H9 (cell line): ENCODE results near the gene ERCC6L2. TPM values are rescaled to one million over a fixed set of nuclear protein-coding genes. Genes with fewer than 3 reads are reported as not detected.

Source experiments
- DNase-seq: peaks from one replicate; pipeline ENCODE4 v3.0.0-alpha.2; 2017
- H2AFZ ChIP-seq: one replicate; pipeline ENCODE4 v1.6.1; 2013; ENCODE audit warnings: mild to moderate bottlenecking, low read length, control low read depth, moderate library complexity
- H2AK5ac ChIP-seq: 2 replicates; pipeline ENCODE4 v1.6.1; 2013; ENCODE audit warnings: low read length, control low read depth, mixed read lengths; ENCODE audit not compliant: insufficient read length
- H2BK120ac ChIP-seq: one replicate; pipeline ENCODE4 v1.6.1; 2013; ENCODE audit warnings: low read depth, mild to moderate bottlenecking, low read length, control low read depth, inconsistent platforms; ENCODE audit not compliant: poor library complexity, severe bottlenecking
- H2BK12ac ChIP-seq: 2 replicates; pipeline ENCODE4 v1.6.1; 2013; ENCODE audit warnings: low read length, control low read depth, mixed read lengths, low read depth; ENCODE audit not compliant: insufficient read length
- H2BK15ac ChIP-seq: 2 replicates; pipeline ENCODE4 v1.6.1; 2013; ENCODE audit warnings: low read depth, low read length, control low read depth
- H2BK20ac ChIP-seq: one replicate; pipeline ENCODE4 v1.6.1; 2013; ENCODE audit warnings: low read depth, mild to moderate bottlenecking, low read length, control low read depth, inconsistent platforms; ENCODE audit not compliant: poor library complexity, severe bottlenecking
- H2BK5ac ChIP-seq: 2 replicates; pipeline ENCODE4 v1.6.1; 2013; ENCODE audit warnings: low read length, control low read depth, mixed read lengths; ENCODE audit not compliant: insufficient read length
- H3K14ac ChIP-seq: 2 replicates; pipeline ENCODE4 v1.6.1; 2013; ENCODE audit warnings: low read length, control low read depth; ENCODE audit not compliant: insufficient read depth
- H3K18ac ChIP-seq: 2 replicates; pipeline ENCODE4 v1.6.1; 2013; ENCODE audit warnings: low read depth, mild to moderate bottlenecking, mixed read lengths, low read length, control low read depth; ENCODE audit not compliant: insufficient read length
- H3K23ac ChIP-seq: 2 replicates; pipeline ENCODE4 v1.6.1; 2013; ENCODE audit warnings: low read length, control low read depth, mixed read lengths, low read depth; ENCODE audit not compliant: insufficient read length
- H3K23me2 ChIP-seq: 2 replicates; pipeline ENCODE4 v1.6.1; 2013; ENCODE audit warnings: low read depth, mild to moderate bottlenecking, mixed read lengths, low read length, control low read depth; ENCODE audit not compliant: insufficient read length, poor library complexity, severe bottlenecking
- H3K27ac ChIP-seq: 2 replicates; pipeline ENCODE4 v1.5.1; 2013; ENCODE audit warnings: low read length, control low read depth, mixed read lengths, low read depth; ENCODE audit not compliant: insufficient read length
- H3K27me3 ChIP-seq: 2 replicates; pipeline ENCODE4 v1.6.1; 2013; ENCODE audit warnings: low read length, control low read depth, inconsistent platforms; ENCODE audit not compliant: insufficient read depth
- H3K4ac ChIP-seq: 2 replicates; pipeline ENCODE4 v1.6.1; 2013; ENCODE audit warnings: low read depth, mild to moderate bottlenecking, control low read depth, inconsistent platforms, low read length, moderate library complexity
- H3K4me1 ChIP-seq: 2 replicates; pipeline ENCODE4 v1.6.1; 2013; ENCODE audit warnings: low read length, control low read depth, inconsistent platforms; ENCODE audit not compliant: insufficient read depth
- H3K4me2 ChIP-seq: 2 replicates; pipeline ENCODE4 v1.6.1; 2013; ENCODE audit warnings: low read length, control low read depth, mixed read lengths; ENCODE audit not compliant: insufficient read length, insufficient read depth
- H3K56ac ChIP-seq: 2 replicates; pipeline ENCODE4 v1.6.1; 2013; ENCODE audit warnings: low read depth, mild to moderate bottlenecking, mixed read lengths, low read length, control low read depth; ENCODE audit not compliant: insufficient read length
- H3K79me1 ChIP-seq: 2 replicates; pipeline ENCODE4 v1.6.1; 2013; ENCODE audit warnings: low read depth, mild to moderate bottlenecking, moderate library complexity, low read length, control low read depth, inconsistent platforms; ENCODE audit not compliant: insufficient read depth, poor library complexity, severe bottlenecking
- H3K79me2 ChIP-seq: 2 replicates; pipeline ENCODE4 v1.6.1; 2013; ENCODE audit warnings: low read length, control low read depth, inconsistent platforms; ENCODE audit not compliant: insufficient read depth
- H3K9ac ChIP-seq: 2 replicates; pipeline ENCODE4 v1.6.1; 2013; ENCODE audit warnings: low read length, control low read depth, mixed read lengths; ENCODE audit not compliant: insufficient read length; ENCODE audit errors: extremely low read depth
- H3K9me3 ChIP-seq: one replicate; pipeline ENCODE4 v1.6.1; 2013; ENCODE audit warnings: low read depth, low read length, inconsistent platforms; ENCODE audit not compliant: control insufficient read depth
- H3T11ph ChIP-seq: one replicate; pipeline ENCODE4 v1.6.1; 2013; ENCODE audit warnings: mild to moderate bottlenecking, low read length, control low read depth, inconsistent platforms
- H4K20me1 ChIP-seq: one replicate; pipeline ENCODE4 v1.6.1; 2013; ENCODE audit not compliant: control insufficient read depth, insufficient read length, insufficient read depth
- H4K5ac ChIP-seq: 2 replicates; pipeline ENCODE4 v1.6.1; 2013; ENCODE audit warnings: low read depth, mild to moderate bottlenecking, mixed read lengths, low read length, control low read depth; ENCODE audit not compliant: insufficient read length
- H4K8ac ChIP-seq: replicated peaks from 2 replicates; pipeline ENCODE4 v1.6.1; 2013; ENCODE audit warnings: low read length, control low read depth, mixed read lengths, low read depth; ENCODE audit not compliant: insufficient read length
- H4K91ac ChIP-seq: 2 replicates; pipeline ENCODE4 v1.6.1; 2013; ENCODE audit warnings: low read depth, mild to moderate bottlenecking, moderate library complexity, mixed read lengths, low read length, control low read depth; ENCODE audit not compliant: insufficient read length
- H3K27ac Mint-ChIP-seq, 3 experiments: 2 replicates in 2 of 3; 3 replicates in 1 of 3; pipeline ENCODE4 v1.8.0; 2020 to 2021; ENCODE audit warnings: mixed read lengths in 3 of 3, mild to moderate bottlenecking in 1 of 3, moderate library complexity in 1 of 3
- H3K27me3 Mint-ChIP-seq: 2 replicates; pipeline ENCODE4 v1.8.0; 2021; ENCODE audit warnings: low read depth, mild to moderate bottlenecking, moderate library complexity, mixed read lengths
- H3K36me3 Mint-ChIP-seq, 3 experiments: 2 replicates in 2 of 3; 3 replicates in 1 of 3; pipeline ENCODE4 v1.8.0; 2020 to 2021; ENCODE audit warnings: low read depth in 3 of 3, mixed read lengths in 3 of 3; ENCODE audit not compliant: insufficient read depth in 1 of 3
- H3K4me1 Mint-ChIP-seq, 2 experiments: 2 replicates each; pipeline ENCODE4 v1.8.0; 2020; ENCODE audit warnings: mixed read lengths in 2 of 2
- H3K4me3 Mint-ChIP-seq, 2 experiments: 2 replicates in 1 of 2; 3 replicates in 1 of 2; pipeline ENCODE4 v1.8.0; 2020 to 2021; ENCODE audit warnings: mild to moderate bottlenecking in 2 of 2, mixed read lengths in 2 of 2, moderate library complexity in 1 of 2
- H3K9me3 Mint-ChIP-seq, 2 experiments: 2 replicates in 1 of 2; 3 replicates in 1 of 2; pipeline ENCODE4 v1.8.0; 2020; ENCODE audit warnings: mild to moderate bottlenecking in 2 of 2, mixed read lengths in 2 of 2, moderate library complexity in 1 of 2
- WGBS: extraction: QIAGEN DNeasy Blood & Tissue Kit; methylation state at CpG from one replicate; pipeline ENCODE4 v1.1.7; 2013; ENCODE audit warnings: missing lambda C conversion rate, low lambda C conversion rate, mixed read lengths; ENCODE audit not compliant: insufficient read length; ENCODE audit errors: extremely low coverage; 5-methylcytosine and 5-hydroxymethylcytosine counted together
- total RNA-seq: library from RNA; stranded (reverse); gene quantifications from 2 replicates; pipeline ENCODE4 v1.2.1, GENCODE V29; 2021
- TF ChIP-seq, protein P1 (sequence below): fragments of 200-600 bp; sonication (generic); conservative IDR thresholded peaks from 3 replicates; pipeline ENCODE4 v1.8.0; 2021; ENCODE audit warnings: antibody characterized with exemption, mild to moderate bottlenecking

The ERCC6L2 gene
- total RNA-seq, 1 experiment from 2014 or later, result 57.7 TPM

DNA sequence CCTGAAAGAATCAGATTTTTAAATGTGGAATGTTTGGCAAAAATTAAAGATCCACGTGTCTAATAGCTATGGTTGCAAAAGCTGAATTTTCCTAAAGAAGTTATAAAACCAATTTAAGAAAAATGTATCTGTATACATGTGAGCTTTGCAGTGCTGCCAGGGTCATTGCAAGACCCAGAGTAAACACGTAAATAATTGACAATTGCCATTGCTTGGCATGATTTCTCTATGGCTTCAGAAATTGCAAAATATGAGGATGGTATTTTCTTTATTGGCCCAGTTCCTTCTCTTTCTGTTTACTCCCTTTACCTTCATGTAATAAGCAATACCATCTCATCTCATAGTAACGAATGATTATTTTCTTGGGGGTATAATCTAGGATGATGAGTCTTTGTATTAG is 123.9 kb downstream of the ERCC6L2 start:
- Mint-ChIP-seq H3K36me3 (peaks cover 19 to 42% (median 32%) of the 10 kb centered on the region in 3 experiments), H3K4me3 (no peak overlapping the region), H3K9me3 (peaks cover 4 to 6% of the 10 kb centered on the region in 2 experiments; a peak in 3 of 5 replicates), H3K27me3 (no peaks in the 10 kb centered on the region), H3K4me1 (peaks cover 3 to 5% of the 10 kb centered on the region in 2 experiments), H3K27ac (no peak overlapping the region)
- TF ChIP-seq, protein P1, sequence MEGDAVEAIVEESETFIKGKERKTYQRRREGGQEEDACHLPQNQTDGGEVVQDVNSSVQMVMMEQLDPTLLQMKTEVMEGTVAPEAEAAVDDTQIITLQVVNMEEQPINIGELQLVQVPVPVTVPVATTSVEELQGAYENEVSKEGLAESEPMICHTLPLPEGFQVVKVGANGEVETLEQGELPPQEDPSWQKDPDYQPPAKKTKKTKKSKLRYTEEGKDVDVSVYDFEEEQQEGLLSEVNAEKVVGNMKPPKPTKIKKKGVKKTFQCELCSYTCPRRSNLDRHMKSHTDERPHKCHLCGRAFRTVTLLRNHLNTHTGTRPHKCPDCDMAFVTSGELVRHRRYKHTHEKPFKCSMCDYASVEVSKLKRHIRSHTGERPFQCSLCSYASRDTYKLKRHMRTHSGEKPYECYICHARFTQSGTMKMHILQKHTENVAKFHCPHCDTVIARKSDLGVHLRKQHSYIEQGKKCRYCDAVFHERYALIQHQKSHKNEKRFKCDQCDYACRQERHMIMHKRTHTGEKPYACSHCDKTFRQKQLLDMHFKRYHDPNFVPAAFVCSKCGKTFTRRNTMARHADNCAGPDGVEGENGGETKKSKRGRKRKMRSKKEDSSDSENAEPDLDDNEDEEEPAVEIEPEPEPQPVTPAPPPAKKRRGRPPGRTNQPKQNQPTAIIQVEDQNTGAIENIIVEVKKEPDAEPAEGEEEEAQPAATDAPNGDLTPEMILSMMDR, result no peak
- Histone ChIP-seq H2AFZ (no peak overlapping the region), H3K79me1 (no peaks in the 10 kb centered on the region), H2BK20ac (no peak overlapping the region), H3K14ac (no peak overlapping the region), H3K79me2 (no peaks in the 10 kb centered on the region), H3K4ac (no peak overlapping the region), H2BK5ac (no peak overlapping the region), H3K27me3 (no peaks in the 10 kb centered on the region), H2BK12ac (no peak overlapping the region), H3K27ac (no peak overlapping the region), H2BK15ac (no peak overlapping the region), H2BK120ac (no peak overlapping the region), H4K91ac (no peak overlapping the region), H3T11ph (no peak overlapping the region), H3K9ac (no peak overlapping the region), H3K56ac (no peak overlapping the region), H3K9me3 (no peaks in the 10 kb centered on the region), H4K5ac (no peak overlapping the region), H2AK5ac (no peak overlapping the region), H3K4me1 (no peaks in the 10 kb centered on the region), H4K8ac (no peak overlapping the region), H3K18ac (no peak overlapping the region), H3K4me2 (no peak overlapping the region), H4K20me1 (no peaks in the 10 kb centered on the region), H3K23ac (no peak overlapping the region), H3K23me2 (no peaks in the 10 kb centered on the region)
- WGBS, result no CpG with 5 or more reads among the region's 3 CpGs
- no peak for DNase-seq
